NCI-H1092 treated with DMSO at 0.1 percent for 48 hours (cell line): ENCODE measurements around the gene EMD.
"Not testable (repeated sequence)": the region's sequence is repeated elsewhere in the genome, so short reads cannot be mapped to it uniquely, and the experiment has no call there.

ENCODE experiments used
- DNase-seq: peaks from one replicate; lab custom pipeline; 2025; lab: John Stamatoyannopoulos, UW

EMD gene

GRCh38 chrX:154371017-154371788 is 7.9 kb upstream of the EMD start:
- DNase-seq, result peak; percentile 86

GRCh38 chrX:154371789-154372300 is 7.2 kb upstream of the EMD start:
- no peak for DNase-seq

- DNase-seq, result no peak
Observed at GRCh38 chrX:154372612-154373022, 6.5 kb upstream of the EMD start.

GRCh38 chrX:154373340-154374306 is 5.5 kb upstream of the EMD start:
- DNase-seq, result peak; percentile 51

GRCh38 chrX:154374313-154375155 is 4.6 kb upstream of the EMD start, which contains the start of gene FLNA:
TSS of gene FLNA (minus strand) at chrX:154374634. CDS start at chrX:154371245, 3,389 bp downstream.
- DNase-seq, result peak; percentile 36

GRCh38 chrX:154375156-154375504 is 4.0 kb upstream of the EMD start:
- DNase-seq, result no peak

- no peak for DNase-seq
Observed at GRCh38 chrX:154376774-154377173, 2.3 kb upstream of the EMD start.

GRCh38 chrX:154378059-154378798 is 866 bp upstream of the EMD start:
- DNase-seq, result peak; percentile 61

GRCh38 chrX:154379569-154379951 is 465 bp downstream of the EMD start:
- no peak for DNase-seq

- DNase-seq, result peak; percentile 8
Observed at GRCh38 chrX:154380153-154380552, 1.1 kb downstream of the EMD start.

GRCh38 chrX:154380787-154381186 is 1.7 kb downstream of the EMD start:
- no peak for DNase-seq

- DNase-seq, result no peak
Observed at GRCh38 chrX:154381271-154381670, 2.2 kb downstream of the EMD start.

GRCh38 chrX:154382483-154383069 is 3.5 kb downstream of the EMD start:
- DNase-seq, result no peak

- DNase-seq, result peak; percentile 7
Observed at GRCh38 chrX:154383359-154384283, 4.5 kb downstream of the EMD start.

- no peak for DNase-seq
Observed at GRCh38 chrX:154384284-154384892, 5.3 kb downstream of the EMD start.

GRCh38 chrX:154388094-154388493 is 9.0 kb downstream of the EMD start:
- DNase-seq, result not testable (repeated sequence)

GRCh38 chrX:154388649-154389048 is 9.6 kb downstream of the EMD start:
- not testable (repeated sequence) for DNase-seq

- not testable (repeated sequence) for DNase-seq
Observed at GRCh38 chrX:154389812-154390747, 11.0 kb downstream of the EMD start.
